Measurements from ENCODE around the gene IL32. TPM values are rescaled to one million over a fixed set of nuclear protein-coding genes. Genes with fewer than 3 reads are reported as not detected.
A peak's percentile ranks its signal among the peaks of the same experiment; 100 is the strongest.
"Not testable (repeated sequence)": the region's sequence is repeated elsewhere in the genome, so short reads cannot be mapped to it uniquely, and the experiment has no call there.

IL32 gene
- polyA plus RNA-seq, 1 donor, result 174 TPM

- no peak overlapping the region for H3K27ac ChIP-seq (ENCODE audit: low read length)
These were observed 6.2 kb downstream of the IL32 start for GRCh38 chr16:3071655-3072054.

GRCh38 chr16:3072148-3072547 lies 6.7 kb downstream of the IL32 start:
- not testable (repeated sequence) for DNase-seq

More at GRCh38 chr16:3071655-3072054, 6.2 kb downstream of the IL32 start:
- Histone ChIP-seq H3K4me3 (ENCODE audit: low read length) (no peak overlapping the region), H3K27me3 (ENCODE audit: control insufficient read depth, insufficient read depth, low read length) (no peaks in the 10 kb centered on the region), H3K4me1 (ENCODE audit: control insufficient read depth, insufficient read depth, low read length) (peaks cover 4% of the 10 kb centered on the region), H3K36me3 (ENCODE audit: control insufficient read depth, insufficient read depth, low read length) (peaks cover 4% of the 10 kb centered on the region), H3K9me3 (ENCODE audit: control insufficient read depth, low read depth, low read length) (no peaks in the 10 kb centered on the region)
- WGBS (ENCODE audit: insufficient coverage, low lambda C conversion rate), result no CpG with 5 or more reads among the region's 7 CpGs
- no peak for DNase-seq

GRCh38 chr16:3072576-3073263 lies 7.3 kb downstream of the IL32 start:
- not testable (repeated sequence) for H3K36me3 ChIP-seq (ENCODE audit: control insufficient read depth, insufficient read depth, low read length); H3K27ac ChIP-seq (ENCODE audit: low read length); H3K27me3 ChIP-seq (ENCODE audit: control insufficient read depth, insufficient read depth, low read length); H3K9me3 ChIP-seq (ENCODE audit: control insufficient read depth, low read depth, low read length); DNase-seq; H3K4me3 ChIP-seq (ENCODE audit: low read length); H3K4me1 ChIP-seq (ENCODE audit: control insufficient read depth, insufficient read depth, low read length)
- WGBS (ENCODE audit: insufficient coverage, low lambda C conversion rate), result no CpG with 5 or more reads among the region's 18 CpGs

More at GRCh38 chr16:3072148-3072547, 6.7 kb downstream of the IL32 start:
- WGBS (ENCODE audit: insufficient coverage, low lambda C conversion rate), result no CpG with 5 or more reads among the region's 4 CpGs
- not testable (repeated sequence) for H3K36me3 ChIP-seq (ENCODE audit: control insufficient read depth, insufficient read depth, low read length); H3K27ac ChIP-seq (ENCODE audit: low read length); H3K4me3 ChIP-seq (ENCODE audit: low read length); H3K27me3 ChIP-seq (ENCODE audit: control insufficient read depth, insufficient read depth, low read length); H3K4me1 ChIP-seq (ENCODE audit: control insufficient read depth, insufficient read depth, low read length); H3K9me3 ChIP-seq (ENCODE audit: control insufficient read depth, low read depth, low read length)

DNA sequence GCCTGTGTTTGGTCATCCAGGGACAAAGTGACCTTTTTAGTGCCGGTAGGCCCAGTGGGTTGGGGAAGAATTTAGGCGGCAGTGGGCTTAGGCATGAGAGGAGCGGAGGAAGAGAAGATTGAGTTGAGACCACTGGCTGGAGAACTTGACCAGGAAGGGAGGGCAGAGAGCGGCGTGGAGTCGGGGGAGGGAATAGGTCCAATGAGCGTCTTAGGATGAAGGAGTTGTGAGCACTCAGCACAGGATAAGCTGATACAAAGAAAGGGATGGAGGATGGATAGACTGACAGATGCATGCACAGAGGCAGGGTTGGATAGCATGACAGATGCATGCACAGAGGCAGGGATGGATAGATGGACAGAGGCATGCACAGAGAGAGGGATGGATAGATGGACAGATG lies 8.0 kb downstream of the IL32 start:
- Histone ChIP-seq H3K4me3 (ENCODE audit: low read length) (no peak overlapping the region), H3K27me3 (ENCODE audit: control insufficient read depth, insufficient read depth, low read length) (no peaks in the 10 kb centered on the region), H3K9me3 (ENCODE audit: control insufficient read depth, low read depth, low read length) (no peaks in the 10 kb centered on the region), H3K27ac (ENCODE audit: low read length) (no peak overlapping the region), H3K4me1 (ENCODE audit: control insufficient read depth, insufficient read depth, low read length) (no peaks in the 10 kb centered on the region), H3K36me3 (ENCODE audit: control insufficient read depth, insufficient read depth, low read length) (peaks cover 2% of the 10 kb centered on the region)
- DNase-seq, result no peak
- WGBS (ENCODE audit: insufficient coverage, low lambda C conversion rate), result 90% methylated on average over 2 of the region's 7 CpGs

DNA sequence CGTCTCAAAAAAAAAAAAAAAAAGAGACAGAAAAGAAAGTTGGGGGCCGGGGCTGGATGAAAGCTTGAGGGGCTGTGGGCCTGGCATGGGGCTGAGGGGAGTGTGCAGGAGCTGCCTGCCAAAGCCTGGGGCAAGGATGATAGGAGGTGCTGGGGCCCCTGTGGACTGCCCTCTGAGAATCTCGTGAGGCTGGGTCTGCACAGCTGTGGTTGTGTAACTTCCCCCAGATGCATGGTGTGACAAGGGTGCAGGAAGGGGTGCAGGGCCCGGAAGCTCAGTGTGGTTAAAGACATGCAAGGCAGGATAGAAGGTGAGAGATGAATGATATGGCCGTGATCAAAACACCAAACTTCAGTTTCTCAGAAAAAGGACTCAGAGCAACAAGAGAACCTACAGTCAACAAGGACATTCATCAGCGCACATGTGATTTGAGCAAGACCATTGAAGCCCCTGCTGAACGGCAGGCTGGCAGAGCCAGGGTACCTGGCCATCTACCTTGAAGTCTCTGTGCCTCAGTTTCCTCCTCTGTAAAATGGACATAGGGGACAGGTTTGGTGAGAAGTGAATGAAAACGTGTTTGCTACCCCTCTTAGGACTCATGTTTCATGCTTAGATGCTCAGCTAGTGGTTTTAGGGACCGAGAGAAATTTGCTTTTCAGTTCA lies 9.6 kb downstream of the IL32 start:
- Histone ChIP-seq H3K4me1 (ENCODE audit: control insufficient read depth, insufficient read depth, low read length) (no peaks in the 10 kb centered on the region), H3K27me3 (ENCODE audit: control insufficient read depth, insufficient read depth, low read length) (no peaks in the 10 kb centered on the region), H3K36me3 (ENCODE audit: control insufficient read depth, insufficient read depth, low read length) (no peaks in the 10 kb centered on the region), H3K4me3 (ENCODE audit: low read length) (no peak overlapping the region), H3K27ac (ENCODE audit: low read length) (no peak overlapping the region), H3K9me3 (ENCODE audit: control insufficient read depth, low read depth, low read length) (no peaks in the 10 kb centered on the region)
- WGBS (ENCODE audit: insufficient coverage, low lambda C conversion rate), result no CpG with 5 or more reads among the region's 9 CpGs
- DNase-seq, result no peak

GRCh38 chr16:3075523-3075915 lies 10.1 kb downstream of the IL32 start:
- Histone ChIP-seq H3K36me3 (ENCODE audit: control insufficient read depth, insufficient read depth, low read length) (no peaks in the 10 kb centered on the region), H3K9me3 (ENCODE audit: control insufficient read depth, low read depth, low read length) (no peaks in the 10 kb centered on the region), H3K27me3 (ENCODE audit: control insufficient read depth, insufficient read depth, low read length) (no peaks in the 10 kb centered on the region), H3K4me1 (ENCODE audit: control insufficient read depth, insufficient read depth, low read length) (no peaks in the 10 kb centered on the region), H3K27ac (ENCODE audit: low read length) (no peak overlapping the region), H3K4me3 (ENCODE audit: low read length) (no peak overlapping the region)
- WGBS (ENCODE audit: insufficient coverage, low lambda C conversion rate), result no CpG with 5 or more reads among the region's 10 CpGs
- no peak for DNase-seq

- WGBS (ENCODE audit: insufficient coverage, low lambda C conversion rate), result 100% methylated on average over 1 of the region's 6 CpGs
- H3K4me1 ChIP-seq (ENCODE audit: control insufficient read depth, insufficient read depth, low read length); H3K4me3 ChIP-seq (ENCODE audit: low read length); DNase-seq; H3K9me3 ChIP-seq (ENCODE audit: control insufficient read depth, low read depth, low read length); H3K27ac ChIP-seq (ENCODE audit: low read length); H3K27me3 ChIP-seq (ENCODE audit: control insufficient read depth, insufficient read depth, low read length); H3K36me3 ChIP-seq (ENCODE audit: control insufficient read depth, insufficient read depth, low read length): not testable (repeated sequence)
These were observed 10.5 kb downstream of the IL32 start for GRCh38 chr16:3075946-3076345.

DNA sequence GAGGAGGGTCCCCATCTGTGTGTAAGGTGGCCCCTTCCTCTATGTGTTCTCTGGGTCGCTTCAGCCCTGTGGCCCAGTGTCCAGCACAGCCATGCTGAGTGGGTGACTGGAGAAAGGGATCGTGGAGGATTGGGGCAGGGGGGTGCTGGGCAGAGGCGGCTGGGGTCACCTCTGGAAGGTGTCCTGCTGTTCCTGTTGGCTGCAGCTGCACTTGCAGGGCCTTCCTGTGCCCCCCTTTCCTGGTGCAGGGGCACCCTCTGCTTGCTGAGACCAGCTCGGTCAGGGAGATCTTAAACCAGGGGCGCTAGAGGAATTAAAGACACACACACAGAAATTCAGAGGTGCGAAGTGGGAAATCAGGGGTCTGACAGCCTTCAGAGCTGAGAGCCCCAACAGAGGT lies 11.1 kb downstream of the IL32 start:
- H3K27ac ChIP-seq (ENCODE audit: low read length), result no peak overlapping the region
- no peak overlapping the region for H3K4me3 ChIP-seq (ENCODE audit: low read length)

GRCh38 chr16:3080024-3080423 lies 14.6 kb downstream of the IL32 start:
- no peak for DNase-seq
- Histone ChIP-seq H3K4me1 (ENCODE audit: control insufficient read depth, insufficient read depth, low read length) (peaks cover 11% of the 10 kb centered on the region), H3K27me3 (ENCODE audit: control insufficient read depth, insufficient read depth, low read length) (no peaks in the 10 kb centered on the region), H3K9me3 (ENCODE audit: control insufficient read depth, low read depth, low read length) (peaks cover 2% of the 10 kb centered on the region), H3K36me3 (ENCODE audit: control insufficient read depth, insufficient read depth, low read length) (no peaks in the 10 kb centered on the region), H3K27ac (ENCODE audit: low read length) (no peak overlapping the region), H3K4me3 (ENCODE audit: low read length) (no peak overlapping the region)
- WGBS (ENCODE audit: insufficient coverage, low lambda C conversion rate), result no CpG with 5 or more reads among the region's 17 CpGs

More for the DNA sequence above, 11.1 kb downstream of the IL32 start:
- WGBS (ENCODE audit: insufficient coverage, low lambda C conversion rate), result no CpG with 5 or more reads among the region's 6 CpGs
- Histone ChIP-seq H3K9me3 (ENCODE audit: control insufficient read depth, low read depth, low read length) (no peaks in the 10 kb centered on the region), H3K4me1 (ENCODE audit: control insufficient read depth, insufficient read depth, low read length) (no peaks in the 10 kb centered on the region), H3K27me3 (ENCODE audit: control insufficient read depth, insufficient read depth, low read length) (no peaks in the 10 kb centered on the region), H3K36me3 (ENCODE audit: control insufficient read depth, insufficient read depth, low read length) (no peaks in the 10 kb centered on the region)
- DNase-seq, result no peak

DNA sequence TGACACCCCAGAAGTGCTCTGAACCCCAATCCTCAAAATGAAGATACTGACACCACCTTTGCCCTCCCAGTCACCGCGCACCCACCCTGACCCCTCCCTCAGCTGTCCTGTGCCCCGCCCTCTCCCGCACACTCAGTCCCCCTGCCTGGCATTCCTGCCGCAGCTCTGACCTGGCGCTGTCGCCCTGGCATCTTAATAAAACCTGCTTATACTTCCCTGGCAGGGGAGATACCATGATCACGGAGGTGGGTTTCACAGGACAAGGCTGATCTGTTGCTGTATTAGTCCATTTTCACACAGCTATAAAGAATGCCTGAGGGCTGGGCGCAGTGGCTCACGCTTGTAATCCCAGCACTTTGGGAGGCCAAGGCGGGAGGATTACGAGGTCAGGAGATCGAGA lies 16.5 kb downstream of the IL32 start:
- H3K9me3 ChIP-seq (ENCODE audit: control insufficient read depth, low read depth, low read length); H3K36me3 ChIP-seq (ENCODE audit: control insufficient read depth, insufficient read depth, low read length); H3K27me3 ChIP-seq (ENCODE audit: control insufficient read depth, insufficient read depth, low read length); H3K27ac ChIP-seq (ENCODE audit: low read length); H3K4me3 ChIP-seq (ENCODE audit: low read length); DNase-seq: not testable (repeated sequence)
- WGBS (ENCODE audit: insufficient coverage, low lambda C conversion rate), result no CpG with 5 or more reads among the region's 13 CpGs
- H3K4me1 ChIP-seq (ENCODE audit: control insufficient read depth, insufficient read depth, low read length), result peaks cover 30% of the 10 kb centered on the region

- H3K9me3 ChIP-seq (ENCODE audit: control insufficient read depth, low read depth, low read length); H3K4me3 ChIP-seq (ENCODE audit: low read length); H3K36me3 ChIP-seq (ENCODE audit: control insufficient read depth, insufficient read depth, low read length); DNase-seq; H3K27me3 ChIP-seq (ENCODE audit: control insufficient read depth, insufficient read depth, low read length): not testable (repeated sequence)
- H3K27ac ChIP-seq (ENCODE audit: low read length), result peak overlapping the region; percentile 61
- H3K4me1 ChIP-seq (ENCODE audit: control insufficient read depth, insufficient read depth, low read length), result peaks cover 42% of the 10 kb centered on the region
- WGBS (ENCODE audit: insufficient coverage, low lambda C conversion rate), result no CpG with 5 or more reads among the region's 8 CpGs
These were observed 18.0 kb downstream of the IL32 start for GRCh38 chr16:3083408-3083807.
